ENCODE measurements around the gene TCERG1L. TPM values are rescaled to one million over a fixed set of nuclear protein-coding genes. Genes with fewer than 3 reads are reported as not detected.
"Not testable (repeated sequence)": the region's sequence is repeated elsewhere in the genome, so short reads cannot be mapped to it uniquely, and the experiment has no call there.

TCERG1L gene
- total and polyA plus RNA-seq, 2 experiments from 2014 or later, result 0.47 to 0.73 TPM

GRCh38 chr10:131137223-131137622 lies 174.3 kb downstream of the TCERG1L start:
- no peak for TF ChIP-seq EZH2phosphoT487 (IDR thresholded peaks at IDR 0.05; ENCODE audit: low read depth, severe bottlenecking, unreplicated experiment)
- TF ChIP-seq EZH2 (IDR thresholded peaks at IDR 0.05; ENCODE audit: borderline replicate concordance), result no peak
- TF ChIP-seq CTCF (IDR thresholded peaks at IDR 0.05; ENCODE audit: poor library complexity), result no peak
- H4K20me1 ChIP-seq (ENCODE audit: insufficient read depth, poor library complexity, severe bottlenecking), result no peaks in the 10 kb centered on the region
- H3K27me3 ChIP-seq, result no peaks in the 10 kb centered on the region
- H3K9me3 ChIP-seq (ENCODE audit: low read depth), result no peaks in the 10 kb centered on the region
- no peaks in the 10 kb centered on the region for H3K36me3 ChIP-seq (replicated peaks; ENCODE audit: insufficient read depth, low read depth)
- no peaks in the 10 kb centered on the region for H3K79me2 ChIP-seq
- H3K27ac ChIP-seq, result no peak overlapping the region
- no peak for DNase-seq (ENCODE audit: low spot score)
- no peaks in the 10 kb centered on the region for H3K9me2 ChIP-seq (replicated peaks; ENCODE audit: insufficient read depth)
- no peak overlapping the region for H3K4me3 ChIP-seq
- no peak overlapping the region for H3K4me2 ChIP-seq
- no peaks in the 10 kb centered on the region for H3K4me1 ChIP-seq (ENCODE audit: insufficient read depth)
- H2AFZ ChIP-seq, result no peak overlapping the region
- WGBS (ENCODE audit: low lambda C conversion rate, missing lambda C conversion rate), result 84% methylated on average over 17 of the region's 17 CpGs

- not testable (repeated sequence) for H3K27ac ChIP-seq; H3K36me3 ChIP-seq (replicated peaks; ENCODE audit: insufficient read depth, low read depth); H3K4me1 ChIP-seq (ENCODE audit: insufficient read depth); H3K9me2 ChIP-seq (replicated peaks; ENCODE audit: insufficient read depth); H3K79me2 ChIP-seq; H3K9me3 ChIP-seq (ENCODE audit: low read depth); H3K27me3 ChIP-seq; H3K4me2 ChIP-seq; H3K4me3 ChIP-seq; H4K20me1 ChIP-seq (ENCODE audit: insufficient read depth, poor library complexity, severe bottlenecking); H2AFZ ChIP-seq; DNase-seq (ENCODE audit: low spot score)
- WGBS (ENCODE audit: low lambda C conversion rate, missing lambda C conversion rate), result 96% methylated on average over 12 of the region's 12 CpGs
These were observed 175.2 kb downstream of the TCERG1L start for GRCh38 chr10:131136336-131136735.

- Histone ChIP-seq H3K4me3 (no peak overlapping the region), H3K9me2 (replicated peaks; ENCODE audit: insufficient read depth) (no peaks in the 10 kb centered on the region), H3K36me3 (replicated peaks; ENCODE audit: insufficient read depth, low read depth) (no peaks in the 10 kb centered on the region), H2AFZ (no peak overlapping the region), H3K9me3 (ENCODE audit: low read depth) (no peaks in the 10 kb centered on the region), H4K20me1 (ENCODE audit: insufficient read depth, poor library complexity, severe bottlenecking) (no peaks in the 10 kb centered on the region), H3K79me2 (no peaks in the 10 kb centered on the region), H3K27ac (no peak overlapping the region), H3K4me2 (no peak overlapping the region), H3K27me3 (no peaks in the 10 kb centered on the region), H3K4me1 (ENCODE audit: insufficient read depth) (no peaks in the 10 kb centered on the region)
- 92% methylated on average over 12 of the region's 12 CpGs for WGBS (ENCODE audit: low lambda C conversion rate, missing lambda C conversion rate)
- TF ChIP-seq EZH2phosphoT487 (IDR thresholded peaks at IDR 0.05; ENCODE audit: low read depth, severe bottlenecking, unreplicated experiment) (no peak), CTCF (IDR thresholded peaks at IDR 0.05; ENCODE audit: poor library complexity) (no peak), EZH2 (IDR thresholded peaks at IDR 0.05; ENCODE audit: borderline replicate concordance) (no peak)
- no peak for DNase-seq (ENCODE audit: low spot score)
These were observed 175.8 kb downstream of the TCERG1L start for GRCh38 chr10:131135716-131136115.

GRCh38 chr10:131134651-131135050 lies 176.9 kb downstream of the TCERG1L start:
- Histone ChIP-seq H3K79me2 (no peaks in the 10 kb centered on the region), H3K27ac (no peak overlapping the region), H3K4me1 (ENCODE audit: insufficient read depth) (no peaks in the 10 kb centered on the region), H3K4me3 (no peak overlapping the region), H3K4me2 (no peak overlapping the region), H3K9me3 (ENCODE audit: low read depth) (no peaks in the 10 kb centered on the region), H3K9me2 (replicated peaks; ENCODE audit: insufficient read depth) (no peaks in the 10 kb centered on the region), H4K20me1 (ENCODE audit: insufficient read depth, poor library complexity, severe bottlenecking) (no peaks in the 10 kb centered on the region), H2AFZ (no peak overlapping the region), H3K27me3 (no peaks in the 10 kb centered on the region), H3K36me3 (replicated peaks; ENCODE audit: insufficient read depth, low read depth) (no peaks in the 10 kb centered on the region)
- TF ChIP-seq EZH2 (IDR thresholded peaks at IDR 0.05; ENCODE audit: borderline replicate concordance) (no peak), CTCF (IDR thresholded peaks at IDR 0.05; ENCODE audit: poor library complexity) (no peak), EZH2phosphoT487 (IDR thresholded peaks at IDR 0.05; ENCODE audit: low read depth, severe bottlenecking, unreplicated experiment) (no peak)
- WGBS (ENCODE audit: low lambda C conversion rate, missing lambda C conversion rate), result 85% methylated on average over 7 of the region's 7 CpGs
- no peak for DNase-seq (ENCODE audit: low spot score)
